Neuronal stem cell (in vitro differentiated cells): ENCODE data around the gene E2F3.

ENCODE experiments used
- DNase-seq: peaks from one replicate; pipeline ENCODE4 v3.0.0-alpha.2; 2013; ENCODE audit warnings: low spot score
- H2AFZ ChIP-seq: one replicate; pipeline ENCODE4 v1.6.1; 2013; ENCODE audit warnings: mild to moderate bottlenecking, low read length, inconsistent platforms
- H2AK5ac ChIP-seq: 2 replicates; pipeline ENCODE4 v1.6.1; 2013; ENCODE audit warnings: low read depth, mild to moderate bottlenecking, inconsistent platforms, low read length, moderate library complexity, mixed read lengths
- H2BK120ac ChIP-seq: 2 replicates; pipeline ENCODE4 v1.6.1; 2013; ENCODE audit warnings: low read depth, mild to moderate bottlenecking, inconsistent platforms, low read length, moderate library complexity, mixed read lengths
- H2BK12ac ChIP-seq: one replicate; pipeline ENCODE4 v1.6.1; 2013; ENCODE audit warnings: low read length, inconsistent platforms
- H2BK15ac ChIP-seq: 2 replicates; pipeline ENCODE4 v1.6.1; 2013; ENCODE audit warnings: mild to moderate bottlenecking, low read length, inconsistent platforms, mixed read lengths
- H2BK5ac ChIP-seq: one replicate; pipeline ENCODE4 v1.6.1; 2013; ENCODE audit warnings: inconsistent platforms, mild to moderate bottlenecking, low read length, moderate library complexity
- H3K14ac ChIP-seq: one replicate; pipeline ENCODE4 v1.6.1; 2013; ENCODE audit warnings: low read length, inconsistent platforms
- H3K18ac ChIP-seq: 2 replicates; pipeline ENCODE4 v1.6.1; 2013; ENCODE audit warnings: low read length, inconsistent platforms
- H3K23ac ChIP-seq: 2 replicates; pipeline ENCODE4 v1.6.1; 2013; ENCODE audit warnings: low read depth, mild to moderate bottlenecking, mixed read lengths, low read length, inconsistent platforms; ENCODE audit not compliant: poor library complexity
- H3K27ac ChIP-seq: replicated peaks from 3 replicates; pipeline ENCODE4 v1.5.1; 2013; ENCODE audit warnings: low read length, inconsistent platforms
- H3K27me3 ChIP-seq, 3 experiments: 2 replicates each; pipeline ENCODE4 v1.6.1; 2013; ENCODE audit warnings: low read length in 3 of 3, mild to moderate bottlenecking in 2 of 3, inconsistent platforms in 1 of 3, low read depth in 1 of 3, mixed read lengths in 1 of 3, moderate library complexity in 1 of 3; ENCODE audit not compliant: control insufficient read depth in 3 of 3, insufficient read depth in 3 of 3
- H3K36me3 ChIP-seq, 2 donors: replicated peaks in 1 of 2; 2 replicates each; pipeline ENCODE4 v1.6.1; 2013; ENCODE audit warnings: low read length in 2 of 2; ENCODE audit not compliant: control insufficient read depth in 2 of 2, insufficient read depth in 2 of 2
- H3K4ac ChIP-seq: 2 replicates; pipeline ENCODE4 v1.6.1; 2013; ENCODE audit warnings: inconsistent platforms, mild to moderate bottlenecking, low read length, moderate library complexity
- H3K4me1 ChIP-seq, 2 donors: 1 replicate in 1 of 2; 2 replicates in 1 of 2; pipeline ENCODE4 v1.6.1; 2013; ENCODE audit warnings: low read length in 2 of 2, low read depth in 1 of 2; ENCODE audit not compliant: control insufficient read depth in 2 of 2, insufficient read depth in 1 of 2
- H3K4me2 ChIP-seq: one replicate; pipeline ENCODE4 v1.6.1; 2013; ENCODE audit warnings: mild to moderate bottlenecking, low read length, inconsistent platforms; ENCODE audit not compliant: insufficient read depth, poor library complexity, severe bottlenecking
- H3K4me3 ChIP-seq, 2 donors: 2 replicates each; pipeline ENCODE4 v1.5.1; 2013; ENCODE audit warnings: low read length in 2 of 2, mild to moderate bottlenecking in 2 of 2, inconsistent platforms in 1 of 2, moderate library complexity in 1 of 2
- H3K79me1 ChIP-seq: one replicate; pipeline ENCODE4 v1.6.1; 2013; ENCODE audit warnings: low read depth, mild to moderate bottlenecking, inconsistent platforms, low read length, moderate library complexity
- H3K9ac ChIP-seq: one replicate; pipeline ENCODE4 v1.6.1; 2013; ENCODE audit warnings: mild to moderate bottlenecking, low read depth, low read length, inconsistent platforms; ENCODE audit not compliant: poor library complexity
- H3K9me3 ChIP-seq, 2 donors: replicated peaks in 1 of 2; 2 replicates each; pipeline versions ENCODE3 to v1.6.1; 2013; ENCODE audit warnings: low read length in 2 of 2, mild to moderate bottlenecking in 2 of 2, inconsistent platforms in 1 of 2, low read depth in 1 of 2, mixed read lengths in 1 of 2, moderate library complexity in 1 of 2; ENCODE audit not compliant: control insufficient read depth in 2 of 2, insufficient read depth in 1 of 2
- H4K8ac ChIP-seq: one replicate; pipeline ENCODE4 v1.6.1; 2013; ENCODE audit warnings: low read depth, mild to moderate bottlenecking, inconsistent platforms, low read length, moderate library complexity
- H4K91ac ChIP-seq: one replicate; pipeline ENCODE4 v1.6.1; 2013; ENCODE audit warnings: low read length, low read depth, mild to moderate bottlenecking, inconsistent platforms; ENCODE audit not compliant: poor library complexity
- WGBS, 2 donors: extraction: QIAGEN DNeasy Blood & Tissue Kit; methylation state at CpG; one replicate each; pipeline ENCODE4 v1.1.7; 2013; ENCODE audit warnings: missing lambda C conversion rate in 2 of 2, mixed read lengths in 1 of 2; ENCODE audit not compliant: insufficient read length in 2 of 2, insufficient replicate concordance in 1 of 2; ENCODE audit errors: extremely low coverage in 2 of 2; 5-methylcytosine and 5-hydroxymethylcytosine counted together

E2F3 gene

GRCh38 chr6:20360471-20361119 lies 41.1 kb upstream of the E2F3 start:
- Histone ChIP-seq H3K14ac (no peak overlapping the region), H2AK5ac (no peak overlapping the region), H3K4ac (no peak overlapping the region), H3K79me1 (no peaks in the 10 kb centered on the region), H2AFZ (no peak overlapping the region), H3K4me1 (no peaks in the 10 kb centered on the region), H3K18ac (no peak overlapping the region), H4K91ac (no peak overlapping the region), H3K9ac (no peak overlapping the region), H2BK12ac (no peak overlapping the region), H3K36me3 (no peaks in the 10 kb centered on the region), H3K4me2 (no peak overlapping the region), H3K9me3 (peaks cover 0 to 1% of the 10 kb centered on the region in 2 donors), H3K27me3 (peaks cover 0 to 6% (median 2%) of the 10 kb centered on the region in 3 experiments), H2BK5ac (no peak overlapping the region), H2BK120ac (no peak overlapping the region), H3K23ac (no peak overlapping the region), H3K4me3 (no peak overlapping the region), H3K27ac (no peak overlapping the region), H4K8ac (no peak overlapping the region), H2BK15ac (no peak overlapping the region)
- WGBS, 2 donors, result no CpG with 5 or more reads among the region's 6 CpGs
- DNase-seq, result no peak

GRCh38 chr6:20362623-20363022 lies 39.1 kb upstream of the E2F3 start:
- Histone ChIP-seq H3K27me3 (peaks cover 0 to 6% (median 2%) of the 10 kb centered on the region in 3 experiments), H3K4me1 (no peaks in the 10 kb centered on the region), H2BK5ac (no peak overlapping the region), H4K8ac (no peak overlapping the region), H3K79me1 (no peaks in the 10 kb centered on the region), H3K23ac (no peak overlapping the region), H4K91ac (no peak overlapping the region), H3K14ac (no peak overlapping the region), H3K36me3 (no peaks in the 10 kb centered on the region), H3K9ac (no peak overlapping the region), H2AK5ac (no peak overlapping the region), H2BK12ac (no peak overlapping the region), H3K9me3 (no peaks in the 10 kb centered on the region), H2BK15ac (no peak overlapping the region), H3K4me3 (no peak overlapping the region), H2AFZ (no peak overlapping the region), H2BK120ac (no peak overlapping the region), H3K18ac (no peak overlapping the region), H3K27ac (no peak overlapping the region), H3K4ac (no peak overlapping the region), H3K4me2 (no peak overlapping the region)
- WGBS, 2 donors, result no CpG with 5 or more reads among the region's 1 CpG
- DNase-seq, result no peak

- Histone ChIP-seq H3K27ac (no peak overlapping the region), H3K9me3 (no peaks in the 10 kb centered on the region), H3K23ac (no peak overlapping the region), H2AFZ (no peak overlapping the region), H4K8ac (no peak overlapping the region), H3K14ac (no peak overlapping the region), H3K4me2 (no peak overlapping the region), H3K27me3 (peaks cover 0 to 6% (median 2%) of the 10 kb centered on the region in 3 experiments), H3K4me1 (no peaks in the 10 kb centered on the region), H2BK12ac (no peak overlapping the region), H3K36me3 (no peaks in the 10 kb centered on the region), H4K91ac (no peak overlapping the region), H3K4ac (no peak overlapping the region), H3K18ac (no peak overlapping the region), H2BK120ac (no peak overlapping the region), H2BK15ac (no peak overlapping the region), H2AK5ac (no peak overlapping the region), H2BK5ac (no peak overlapping the region), H3K79me1 (no peaks in the 10 kb centered on the region), H3K4me3 (no peak overlapping the region), H3K9ac (no peak overlapping the region)
- no peak for DNase-seq
- no CpG with 5 or more reads among the region's 2 CpGs for WGBS, 2 donors
Observed at GRCh38 chr6:20364327-20364726, 37.4 kb upstream of the E2F3 start.

GRCh38 chr6:20365456-20365855 lies 36.2 kb upstream of the E2F3 start:
- WGBS, 2 donors, result no CpG with 5 or more reads among the region's 3 CpGs
- H3K9me3 ChIP-seq, result no peaks in the 10 kb centered on the region

More at GRCh38 chr6:20365456-20365855, 36.2 kb upstream of the E2F3 start:
- Histone ChIP-seq H3K4me2 (no peak overlapping the region), H2BK15ac (no peak overlapping the region), H3K18ac (no peak overlapping the region), H3K4ac (no peak overlapping the region), H3K4me3 (no peak overlapping the region), H2BK5ac (no peak overlapping the region), H3K23ac (no peak overlapping the region), H2BK120ac (no peak overlapping the region), H3K36me3 (no peaks in the 10 kb centered on the region), H2BK12ac (no peak overlapping the region), H3K27ac (no peak overlapping the region), H2AK5ac (no peak overlapping the region), H3K79me1 (no peaks in the 10 kb centered on the region), H2AFZ (no peak overlapping the region), H3K4me1 (no peaks in the 10 kb centered on the region), H3K27me3 (peaks cover 0 to 6% (median 2%) of the 10 kb centered on the region in 3 experiments), H3K9ac (no peak overlapping the region), H4K91ac (no peak overlapping the region), H3K14ac (no peak overlapping the region), H4K8ac (no peak overlapping the region)
- no peak for DNase-seq
